Measurements from ENCODE around the gene DNAJC25.

The DNAJC25 gene

GRCh38 chr9:111631214-111631971 lies at the start of gene DNAJC25:
DNAJC25 (plus strand) TSS chr9:111631334; CDS start chr9:111631408, 74 bp downstream.
- Histone ChIP-seq H3K4me3 (ENCODE audit: low read length in 2 of 2) (peak within 1 kb of the TSS; percentile 85 to 92), H3K9me3 (ENCODE audit: control insufficient read depth in 2 of 2, low read length in 2 of 2) (no peaks in the 10 kb centered on the region), H3K4me1 (ENCODE audit: control insufficient read depth in 2 of 2, insufficient read depth in 2 of 2, low read length in 2 of 2) (peaks cover 21 to 22% of the 10 kb centered on the region in 2 donors), H3K9ac (ENCODE audit: low read depth in 1 of 2, low read length in 2 of 2) (peak within 1 kb of the TSS; percentile 82 to 90), H3K36me3 (ENCODE audit: control insufficient read depth in 2 of 2, insufficient read depth in 2 of 2, low read length in 2 of 2) (no peaks in the 10 kb centered on the region), H3K27ac (ENCODE audit: low read depth in 2 of 2, low read length in 2 of 2) (peak within 1 kb of the TSS; percentile 86 to 90), H3K27me3 (ENCODE audit: control insufficient read depth in 2 of 2, insufficient read depth in 2 of 2, low read length in 2 of 2) (no peaks in the 10 kb centered on the region)

- Histone ChIP-seq H3K4me3 (ENCODE audit: low read length in 2 of 2) (no peak overlapping the region), H3K9ac (ENCODE audit: low read depth in 1 of 2, low read length in 2 of 2) (no peak overlapping the region), H3K27ac (ENCODE audit: low read depth in 2 of 2, low read length in 2 of 2) (no peak overlapping the region), H3K36me3 (ENCODE audit: control insufficient read depth in 2 of 2, insufficient read depth in 2 of 2, low read length in 2 of 2) (peaks cover 42 to 56% of the 10 kb centered on the region in 2 donors), H3K9me3 (ENCODE audit: control insufficient read depth in 2 of 2, low read length in 2 of 2) (no peaks in the 10 kb centered on the region), H3K4me1 (ENCODE audit: control insufficient read depth in 2 of 2, insufficient read depth in 2 of 2, low read length in 2 of 2) (no peaks in the 10 kb centered on the region), H3K27me3 (ENCODE audit: control insufficient read depth in 2 of 2, insufficient read depth in 2 of 2, low read length in 2 of 2) (no peaks in the 10 kb centered on the region)
These were observed 48.2 kb upstream of the DNAJC25 start for GRCh38 chr9:111582888-111583287.

GRCh38 chr9:111586378-111586777 lies 44.8 kb upstream of the DNAJC25 start:
- no peak overlapping the region for H3K4me3 ChIP-seq (ENCODE audit: low read length in 2 of 2)
- H3K9ac ChIP-seq (ENCODE audit: low read depth in 1 of 2, low read length in 2 of 2): no peak overlapping the region
- H3K27me3 ChIP-seq (ENCODE audit: control insufficient read depth in 2 of 2, insufficient read depth in 2 of 2, low read length in 2 of 2): no peaks in the 10 kb centered on the region
- H3K4me1 ChIP-seq (ENCODE audit: control insufficient read depth in 2 of 2, insufficient read depth in 2 of 2, low read length in 2 of 2): no peaks in the 10 kb centered on the region
- no peak overlapping the region for H3K27ac ChIP-seq (ENCODE audit: low read depth in 2 of 2, low read length in 2 of 2)
- no peaks in the 10 kb centered on the region for H3K9me3 ChIP-seq (ENCODE audit: control insufficient read depth in 2 of 2, low read length in 2 of 2)
- peaks cover 26 to 32% of the 10 kb centered on the region in 2 donors for H3K36me3 ChIP-seq (ENCODE audit: control insufficient read depth in 2 of 2, insufficient read depth in 2 of 2, low read length in 2 of 2)

- Histone ChIP-seq H3K27me3 (ENCODE audit: control insufficient read depth in 2 of 2, insufficient read depth in 2 of 2, low read length in 2 of 2) (no peaks in the 10 kb centered on the region), H3K4me1 (ENCODE audit: control insufficient read depth in 2 of 2, insufficient read depth in 2 of 2, low read length in 2 of 2) (no peaks in the 10 kb centered on the region), H3K4me3 (ENCODE audit: low read length in 2 of 2) (no peak overlapping the region), H3K36me3 (ENCODE audit: control insufficient read depth in 2 of 2, insufficient read depth in 2 of 2, low read length in 2 of 2) (peaks cover 17 to 27% of the 10 kb centered on the region in 2 donors), H3K27ac (ENCODE audit: low read depth in 2 of 2, low read length in 2 of 2) (no peak overlapping the region), H3K9ac (ENCODE audit: low read depth in 1 of 2, low read length in 2 of 2) (no peak overlapping the region), H3K9me3 (ENCODE audit: control insufficient read depth in 2 of 2, low read length in 2 of 2) (no peaks in the 10 kb centered on the region)
These were observed 42.3 kb upstream of the DNAJC25 start for GRCh38 chr9:111588846-111589245.

- Histone ChIP-seq H3K27ac (ENCODE audit: low read depth in 2 of 2, low read length in 2 of 2) (peak overlapping the region; percentile 82 to 84), H3K4me3 (ENCODE audit: low read length in 2 of 2) (peak overlapping the region; percentile 77 to 86), H3K4me1 (ENCODE audit: control insufficient read depth in 2 of 2, insufficient read depth in 2 of 2, low read length in 2 of 2) (peaks cover 0 to 5% of the 10 kb centered on the region in 2 donors), H3K9me3 (ENCODE audit: control insufficient read depth in 2 of 2, low read length in 2 of 2) (no peaks in the 10 kb centered on the region), H3K36me3 (ENCODE audit: control insufficient read depth in 2 of 2, insufficient read depth in 2 of 2, low read length in 2 of 2) (peaks cover 12 to 19% of the 10 kb centered on the region in 2 donors), H3K9ac (ENCODE audit: low read depth in 1 of 2, low read length in 2 of 2) (peak overlapping the region; percentile 68 to 80), H3K27me3 (ENCODE audit: control insufficient read depth in 2 of 2, insufficient read depth in 2 of 2, low read length in 2 of 2) (no peaks in the 10 kb centered on the region)
These were observed 33.0 kb upstream of the DNAJC25 start for GRCh38 chr9:111597852-111598732.

- Histone ChIP-seq H3K27ac (ENCODE audit: low read depth in 2 of 2, low read length in 2 of 2) (peak overlapping the region; percentile 82 to 84), H3K4me1 (ENCODE audit: control insufficient read depth in 2 of 2, insufficient read depth in 2 of 2, low read length in 2 of 2) (peaks cover 0 to 5% of the 10 kb centered on the region in 2 donors), H3K9me3 (ENCODE audit: control insufficient read depth in 2 of 2, low read length in 2 of 2) (no peaks in the 10 kb centered on the region), H3K4me3 (ENCODE audit: low read length in 2 of 2) (peak overlapping the region; percentile 77 to 86), H3K27me3 (ENCODE audit: control insufficient read depth in 2 of 2, insufficient read depth in 2 of 2, low read length in 2 of 2) (no peaks in the 10 kb centered on the region), H3K9ac (ENCODE audit: low read depth in 1 of 2, low read length in 2 of 2) (peak overlapping the region; percentile 68 to 80), H3K36me3 (ENCODE audit: control insufficient read depth in 2 of 2, insufficient read depth in 2 of 2, low read length in 2 of 2) (peaks cover 12 to 14% of the 10 kb centered on the region in 2 donors)
These were observed 32.4 kb upstream of the DNAJC25 start for GRCh38 chr9:111598733-111599091.

GRCh38 chr9:111599092-111599954 lies 31.8 kb upstream of the DNAJC25 start, which contains the start of gene PTGR1:
PTGR1 (minus strand) TSS chr9:111599647; CDS start chr9:111597422, 2,225 bp downstream.
- Histone ChIP-seq H3K27ac (ENCODE audit: low read depth in 2 of 2, low read length in 2 of 2) (peak within 1 kb of the TSS; percentile 82 to 84), H3K9ac (ENCODE audit: low read depth in 1 of 2, low read length in 2 of 2) (peak within 1 kb of the TSS; percentile 68 to 80), H3K27me3 (ENCODE audit: control insufficient read depth in 2 of 2, insufficient read depth in 2 of 2, low read length in 2 of 2) (no peaks in the 10 kb centered on the region), H3K4me3 (ENCODE audit: low read length in 2 of 2) (peak within 1 kb of the TSS; percentile 77 to 86), H3K9me3 (ENCODE audit: control insufficient read depth in 2 of 2, low read length in 2 of 2) (no peaks in the 10 kb centered on the region), H3K36me3 (ENCODE audit: control insufficient read depth in 2 of 2, insufficient read depth in 2 of 2, low read length in 2 of 2) (peaks cover 6 to 9% of the 10 kb centered on the region in 2 donors), H3K4me1 (ENCODE audit: control insufficient read depth in 2 of 2, insufficient read depth in 2 of 2, low read length in 2 of 2) (peaks cover 0 to 5% of the 10 kb centered on the region in 2 donors)

- H3K27me3 ChIP-seq (ENCODE audit: control insufficient read depth in 2 of 2, insufficient read depth in 2 of 2, low read length in 2 of 2): no peaks in the 10 kb centered on the region
- H3K4me1 ChIP-seq (ENCODE audit: control insufficient read depth in 2 of 2, insufficient read depth in 2 of 2, low read length in 2 of 2): peaks cover 0 to 7% of the 10 kb centered on the region in 2 donors
- peak overlapping the region; percentile 68 to 80 for H3K9ac ChIP-seq (ENCODE audit: low read depth in 1 of 2, low read length in 2 of 2)
- H3K4me3 ChIP-seq (ENCODE audit: low read length in 2 of 2): peak overlapping the region; percentile 77 to 86
- peaks cover 6 to 9% of the 10 kb centered on the region in 2 donors for H3K36me3 ChIP-seq (ENCODE audit: control insufficient read depth in 2 of 2, insufficient read depth in 2 of 2, low read length in 2 of 2)
- H3K9me3 ChIP-seq (ENCODE audit: control insufficient read depth in 2 of 2, low read length in 2 of 2): no peaks in the 10 kb centered on the region
- peak overlapping the region; percentile 82 to 84 for H3K27ac ChIP-seq (ENCODE audit: low read depth in 2 of 2, low read length in 2 of 2)
These were observed 31.2 kb upstream of the DNAJC25 start for GRCh38 chr9:111599955-111600343.

GRCh38 chr9:111601237-111602018 lies 29.7 kb upstream of the DNAJC25 start:
- H3K9me3 ChIP-seq (ENCODE audit: control insufficient read depth in 2 of 2, low read length in 2 of 2): no peaks in the 10 kb centered on the region
- no peaks in the 10 kb centered on the region for H3K27me3 ChIP-seq (ENCODE audit: control insufficient read depth in 2 of 2, insufficient read depth in 2 of 2, low read length in 2 of 2)
- no peak overlapping the region for H3K9ac ChIP-seq (ENCODE audit: low read depth in 1 of 2, low read length in 2 of 2)
- H3K4me1 ChIP-seq (ENCODE audit: control insufficient read depth in 2 of 2, insufficient read depth in 2 of 2, low read length in 2 of 2): peaks cover 0 to 8% of the 10 kb centered on the region in 2 donors
- H3K36me3 ChIP-seq (ENCODE audit: control insufficient read depth in 2 of 2, insufficient read depth in 2 of 2, low read length in 2 of 2): no peaks in the 10 kb centered on the region
- no peak overlapping the region for H3K4me3 ChIP-seq (ENCODE audit: low read length in 2 of 2)
- H3K27ac ChIP-seq (ENCODE audit: low read depth in 2 of 2, low read length in 2 of 2): no peak overlapping the region

Data from mucosa of rectum (tissue), 2 donors.